DND-41 (cell line): ENCODE data around the gene KLF6.

Experiments used
- CTCF ChIP-seq: IDR thresholded peaks from 2 replicates; pipeline ENCODE4 v1.5.1; 2012; ENCODE audit warnings: borderline replicate concordance, low read length, moderate library complexity, mild to moderate bottlenecking; ENCODE audit not compliant: poor library complexity, severe bottlenecking; ENCODE audit errors: extremely low read depth
- EZH2 ChIP-seq: IDR thresholded peaks from 3 replicates; pipeline ENCODE4 v1.6.1; 2012; ENCODE audit warnings: borderline replicate concordance, low read depth, mild to moderate bottlenecking, moderate library complexity, low read length, inconsistent platforms; ENCODE audit not compliant: severe bottlenecking

- no peak for TF ChIP-seq CTCF
- TF ChIP-seq EZH2 = no peak
Observed at GRCh38 chr10:3782451-3783315, 2.3 kb downstream of the KLF6 start.
